Erythroblast (primary cell): Measurements from ENCODE around the gene SCAMP4.

ENCODE experiments used
- DNase-seq, 2 experiments: peaks; one replicate each; lab custom pipeline; 2025; lab: John Stamatoyannopoulos, UW
- GATA1 ChIP-seq: IDR thresholded peaks from 2 replicates; pipeline ENCODE4 v1.6.1; 2011; ENCODE audit warnings: low read depth, mild to moderate bottlenecking, control low read depth, low read length, moderate library complexity
- POLR2A ChIP-seq: IDR thresholded peaks from 2 replicates; pipeline ENCODE4 v1.6.1; 2011; ENCODE audit warnings: mild to moderate bottlenecking, low read length

The SCAMP4 gene

DNA sequence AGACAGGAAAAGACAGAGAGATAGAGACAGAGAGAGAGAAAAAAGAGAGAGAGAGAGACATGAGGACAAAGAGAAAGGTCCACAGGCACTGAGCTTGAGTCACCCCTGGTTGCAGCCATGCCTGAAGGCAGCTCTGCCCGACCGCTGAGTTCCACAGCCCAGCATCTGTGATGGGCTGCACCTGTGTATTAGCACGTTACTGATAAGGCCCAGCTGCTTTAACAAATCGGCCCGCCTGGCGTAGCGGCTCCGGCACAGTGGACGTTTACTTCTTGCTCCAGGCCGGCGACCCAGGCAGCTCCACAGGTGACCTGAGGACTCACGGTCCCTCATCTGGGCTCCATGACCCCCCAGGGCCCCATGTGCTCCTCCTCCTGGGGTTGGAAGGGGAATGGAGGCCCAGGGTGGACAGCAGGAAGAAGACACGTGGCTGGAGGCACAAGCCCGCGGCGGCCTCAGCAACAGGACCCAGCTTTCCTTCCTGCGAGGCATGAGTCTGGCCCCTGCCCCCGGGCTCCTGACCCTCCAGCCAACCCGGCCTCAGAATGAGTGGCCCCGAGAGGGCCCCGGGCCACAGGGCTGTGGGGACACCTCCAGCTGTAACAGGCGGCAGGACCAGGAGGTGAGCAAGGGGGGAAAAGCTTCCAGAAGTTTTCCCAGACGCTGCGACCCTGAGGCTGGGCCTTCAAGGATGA, 31.9 kb downstream of the SCAMP4 start:
- TF ChIP-seq GATA1: no peak
- no peak for TF ChIP-seq POLR2A
- DNase-seq: no peak

DNA sequence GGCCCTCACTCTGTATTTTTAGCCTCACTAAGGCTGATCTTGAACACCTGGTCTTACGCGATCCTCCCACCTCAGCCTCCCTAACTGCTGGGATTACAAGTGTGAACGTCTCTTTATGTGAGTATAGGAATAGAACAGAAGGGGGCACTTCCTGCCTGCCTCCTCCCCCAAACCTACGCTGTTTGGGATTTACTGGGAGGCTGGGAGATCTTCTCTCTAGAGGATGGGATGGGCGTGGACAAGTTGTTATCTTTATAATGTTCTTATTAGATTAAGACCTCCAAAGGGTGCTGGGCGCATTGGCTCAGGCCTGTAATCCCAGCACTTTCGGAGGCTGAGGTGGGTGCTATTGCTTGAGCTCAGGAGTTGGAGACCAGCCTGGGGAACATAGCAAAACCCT, 32.9 kb downstream of the SCAMP4 start:
- TF ChIP-seq GATA1: no peak
- TF ChIP-seq POLR2A: no peak

DNA sequence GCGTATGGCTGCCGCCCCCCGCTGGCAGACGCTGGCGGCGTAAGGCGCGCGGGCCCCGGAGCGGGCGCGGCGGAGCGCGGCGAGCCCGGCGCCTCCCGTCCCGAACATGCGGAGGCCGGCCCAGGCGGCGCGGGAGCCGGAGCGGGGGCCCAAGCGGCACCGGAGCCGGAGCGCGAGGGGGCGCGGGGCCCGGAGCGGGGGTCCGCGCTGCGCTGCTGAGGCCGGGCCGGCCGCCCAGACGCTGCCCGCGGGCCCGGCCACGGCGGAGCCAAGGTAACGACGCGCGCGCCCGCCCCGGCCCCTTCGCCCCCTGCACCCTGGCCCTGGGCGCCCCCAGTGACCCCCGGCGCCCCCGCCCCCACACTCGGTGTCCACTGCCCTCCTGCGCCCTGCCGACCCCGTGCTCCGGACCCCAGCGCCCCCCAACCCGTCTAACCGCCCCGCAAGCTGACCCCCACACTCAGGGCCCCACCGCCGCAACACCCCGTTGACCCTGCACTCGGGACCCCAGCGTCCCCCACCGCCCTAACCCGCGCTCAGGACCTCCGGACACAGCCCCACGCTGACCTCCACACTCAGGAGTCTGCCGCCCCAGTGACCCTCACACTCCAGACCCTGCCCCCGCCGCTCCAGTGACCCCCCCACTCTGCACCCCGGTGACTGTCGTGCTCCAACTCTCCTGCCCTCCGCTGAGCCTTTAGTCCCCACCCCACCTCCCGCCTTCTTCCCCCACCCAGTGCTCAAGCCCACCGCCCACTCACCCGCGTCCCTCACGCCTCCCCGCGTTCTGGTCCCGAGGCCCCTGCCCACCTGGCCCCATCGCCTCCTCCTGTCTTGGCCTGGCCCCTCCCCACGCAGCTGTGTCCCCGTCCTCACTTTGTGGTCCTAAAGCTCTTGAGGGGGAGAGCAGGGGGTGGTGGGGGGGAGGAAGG, 36.2 kb downstream of the SCAMP4 start, which contains the start of gene CSNK1G2:
Gene CSNK1G2 (plus strand): TSS at position 27 of the 932 bp plus-strand sequence. CDS start 28,601 bp downstream, outside the sequence.
- DNase-seq: peak in 1 of 2 experiments; percentile 68
- TF ChIP-seq POLR2A (no peak), GATA1 (no peak)

More for the DNA sequence above, 32.9 kb downstream of the SCAMP4 start:
- DNase-seq: no peak

DNA sequence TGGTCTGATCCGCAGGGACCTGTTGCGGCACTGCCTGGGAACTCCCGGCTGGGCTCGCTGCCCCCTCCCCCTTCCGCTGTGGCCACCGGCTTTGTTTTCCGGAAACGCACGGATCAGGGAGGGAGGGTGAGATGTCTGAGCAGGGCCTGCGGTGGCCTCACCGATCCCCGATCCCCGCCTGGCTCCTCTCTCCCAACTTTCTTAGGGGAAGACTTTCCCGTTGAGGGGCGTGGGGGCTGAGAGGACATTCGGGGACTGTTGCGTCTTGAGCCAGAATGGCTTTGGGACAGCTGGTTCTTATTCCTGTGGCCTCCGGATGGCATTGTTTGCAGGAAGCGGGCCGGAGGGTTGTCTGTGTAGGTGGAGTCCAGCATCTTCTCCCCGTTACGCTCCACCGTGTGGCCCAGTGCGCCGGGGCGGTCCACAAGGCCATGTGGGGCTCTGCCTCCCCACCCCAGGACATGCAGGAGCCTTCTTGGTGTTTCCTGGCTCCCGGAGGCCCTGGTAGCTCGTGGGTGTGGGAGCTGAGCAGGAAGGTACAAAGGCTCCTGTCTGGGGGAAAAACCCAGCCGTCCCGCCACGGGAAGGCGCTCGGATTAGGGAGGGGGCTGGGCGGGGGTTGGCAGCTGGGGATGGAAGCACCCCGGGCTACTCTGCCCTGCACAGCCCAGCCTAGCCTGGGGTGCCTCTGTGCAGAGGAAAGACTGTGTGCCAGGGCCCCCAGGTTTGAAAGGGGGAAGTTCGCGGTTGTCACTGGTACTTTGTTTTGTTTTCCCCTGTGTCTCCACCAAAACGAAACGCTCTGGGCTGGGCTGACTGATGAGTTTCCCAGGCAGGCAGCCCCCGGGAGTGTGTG, 37.1 kb downstream of the SCAMP4 start:
- TF ChIP-seq GATA1 (no peak), POLR2A (peak; percentile 30)
- peak; percentile 66 to 73 for DNase-seq

DNA sequence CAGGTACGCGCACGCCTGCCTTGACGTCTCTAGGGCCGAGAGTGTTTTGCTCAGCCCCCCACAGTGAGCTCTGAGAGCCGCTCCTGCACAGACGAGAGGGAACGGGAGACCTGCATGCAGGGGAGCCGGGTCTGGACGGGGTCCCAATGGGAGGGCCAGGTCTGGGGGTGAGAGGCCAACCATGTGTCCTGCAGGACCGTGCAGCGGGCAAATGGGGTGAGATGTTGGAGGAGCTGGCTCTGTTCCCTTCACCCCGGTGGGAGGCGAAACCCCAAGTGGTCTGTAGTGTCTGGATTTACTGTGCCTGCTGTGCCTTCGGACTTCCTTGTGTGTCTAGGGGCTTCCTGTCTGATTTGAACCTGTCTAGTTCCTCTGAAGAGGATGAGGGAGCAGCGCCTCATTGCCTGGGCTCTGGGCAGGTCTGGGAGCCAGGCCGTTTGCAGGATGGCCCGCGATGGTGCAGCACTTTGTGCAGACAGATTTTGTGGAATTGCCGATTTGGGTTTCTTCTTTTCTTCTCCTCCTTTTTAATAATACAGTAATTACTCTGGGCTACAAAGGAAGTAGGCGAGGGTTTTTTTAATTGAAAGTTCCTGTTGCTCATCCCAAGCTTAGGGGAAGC, 37.8 kb downstream of the SCAMP4 start:
- TF ChIP-seq POLR2A: no peak
- DNase-seq: no peak

DNA sequence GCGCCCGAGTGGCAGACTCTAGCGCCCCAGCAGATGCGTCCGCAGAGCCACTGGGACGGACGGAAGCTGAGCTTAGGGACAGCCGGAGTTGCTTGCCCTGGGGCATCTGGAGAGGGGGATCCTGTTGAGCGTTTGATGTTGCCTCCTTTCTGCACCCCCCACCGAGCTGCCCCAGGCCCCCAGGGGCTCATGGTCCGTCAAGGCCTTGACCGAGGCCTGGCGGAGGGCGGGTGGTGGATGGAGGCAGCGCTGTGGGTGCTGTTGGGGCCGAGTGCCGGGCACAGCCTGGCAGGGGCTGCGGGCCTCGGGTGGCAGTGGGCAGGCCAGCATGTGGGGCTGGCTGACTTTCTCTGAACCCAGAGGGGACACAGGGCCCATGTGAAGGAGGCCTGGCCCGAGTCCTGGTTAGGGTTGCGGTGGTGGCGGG, 38.5 kb downstream of the SCAMP4 start:
- DNase-seq: no peak
- TF ChIP-seq GATA1 (no peak), POLR2A (no peak)

DNA sequence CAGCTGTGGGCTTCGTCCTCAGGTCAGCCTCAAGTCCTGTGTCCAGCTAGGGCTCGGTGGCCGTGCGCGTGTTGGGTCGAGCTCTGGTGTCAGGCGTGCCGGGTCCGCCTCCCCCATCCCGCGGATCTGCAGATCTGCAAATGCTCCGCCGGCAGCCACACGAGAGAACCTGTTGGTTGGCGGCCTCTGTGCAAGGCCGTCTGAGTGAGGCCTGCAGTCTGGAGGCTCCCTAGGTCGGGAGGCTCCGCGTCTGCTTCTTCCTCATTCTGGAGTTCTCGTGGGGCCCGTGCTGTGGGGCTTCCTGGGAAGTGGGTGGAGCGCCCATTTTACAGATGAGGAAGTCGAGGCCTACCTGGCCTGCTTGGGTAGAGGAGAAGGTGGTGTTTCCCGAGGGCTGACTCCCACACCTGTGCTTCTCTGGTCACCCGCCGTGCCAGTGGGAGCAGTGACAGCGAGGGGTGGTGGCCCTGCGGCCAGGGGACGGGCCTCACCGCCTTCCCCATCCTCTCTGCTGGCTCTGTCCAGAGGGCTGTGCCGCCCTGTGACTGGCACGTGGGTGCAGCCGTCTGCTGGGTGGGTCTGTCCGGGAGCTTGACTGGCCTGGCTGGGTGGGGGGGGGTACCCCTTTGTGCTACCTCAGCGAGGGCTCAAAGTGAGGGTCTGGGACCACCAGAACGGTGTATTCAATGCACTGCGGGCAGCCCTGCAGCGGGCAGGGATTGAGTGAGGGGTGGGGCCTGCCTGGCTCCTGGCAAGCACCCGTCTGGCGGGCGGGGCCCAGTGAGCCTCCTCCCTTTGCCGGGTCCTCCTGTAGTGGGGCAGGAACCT, 39.1 kb downstream of the SCAMP4 start:
- no peak for DNase-seq
- TF ChIP-seq POLR2A: no peak
- TF ChIP-seq GATA1: no peak

DNA sequence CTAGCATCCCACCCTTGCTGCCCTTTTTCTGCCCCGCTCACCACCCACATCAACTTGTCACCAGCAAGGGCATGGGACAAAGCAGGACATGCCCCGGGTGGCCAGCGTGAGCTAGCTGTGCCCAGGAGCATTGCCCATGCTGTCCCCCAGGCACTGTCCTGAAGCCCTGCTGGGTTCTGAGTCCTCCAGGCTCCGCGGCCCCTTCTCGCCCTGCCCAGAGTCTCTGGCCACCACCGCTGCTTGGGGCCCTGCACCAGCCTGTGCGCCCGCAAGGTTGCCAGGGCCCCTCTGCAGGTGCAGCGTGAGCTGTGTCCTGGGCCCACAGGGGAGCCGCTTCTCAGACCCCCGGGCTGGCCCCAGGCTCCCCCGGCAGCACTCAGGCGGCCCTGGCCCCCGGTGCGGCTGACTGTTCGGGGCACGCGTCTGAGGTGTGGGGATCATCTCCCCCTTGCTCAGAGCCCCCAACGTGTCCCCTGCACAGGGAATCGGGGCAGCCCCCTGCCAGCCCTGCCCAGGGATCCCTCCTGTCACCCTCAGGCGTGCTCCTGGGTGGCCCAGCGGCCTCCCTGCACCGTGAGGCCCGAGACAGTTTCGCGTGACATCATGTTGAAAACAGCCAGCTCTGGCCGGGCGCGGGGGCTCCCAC, 39.8 kb downstream of the SCAMP4 start:
- no peak for DNase-seq
- TF ChIP-seq GATA1: no peak
- no peak for TF ChIP-seq POLR2A

DNA sequence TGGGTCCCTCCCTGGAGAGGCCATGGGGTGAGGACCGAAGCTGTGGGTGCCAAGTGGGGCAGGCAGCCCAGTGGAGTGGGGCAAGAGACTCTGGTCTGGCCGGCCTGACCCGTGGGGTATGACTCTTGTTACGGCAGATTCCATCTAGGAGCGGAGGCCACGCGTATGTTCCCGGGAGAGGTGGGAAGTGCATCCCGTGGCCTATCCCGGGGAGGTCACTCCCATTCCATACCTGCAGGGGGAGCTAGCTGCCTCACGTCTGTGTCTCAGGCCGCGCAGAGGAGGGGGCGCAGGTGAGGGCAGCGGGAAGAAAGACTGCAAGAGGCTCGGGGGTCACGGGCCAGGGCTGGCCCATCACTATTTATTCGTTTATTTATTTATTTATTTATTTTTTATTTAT, 40.7 kb downstream of the SCAMP4 start:
- TF ChIP-seq POLR2A (no peak), GATA1 (no peak)
- DNase-seq: peak in 1 of 2 experiments; percentile 64

DNA sequence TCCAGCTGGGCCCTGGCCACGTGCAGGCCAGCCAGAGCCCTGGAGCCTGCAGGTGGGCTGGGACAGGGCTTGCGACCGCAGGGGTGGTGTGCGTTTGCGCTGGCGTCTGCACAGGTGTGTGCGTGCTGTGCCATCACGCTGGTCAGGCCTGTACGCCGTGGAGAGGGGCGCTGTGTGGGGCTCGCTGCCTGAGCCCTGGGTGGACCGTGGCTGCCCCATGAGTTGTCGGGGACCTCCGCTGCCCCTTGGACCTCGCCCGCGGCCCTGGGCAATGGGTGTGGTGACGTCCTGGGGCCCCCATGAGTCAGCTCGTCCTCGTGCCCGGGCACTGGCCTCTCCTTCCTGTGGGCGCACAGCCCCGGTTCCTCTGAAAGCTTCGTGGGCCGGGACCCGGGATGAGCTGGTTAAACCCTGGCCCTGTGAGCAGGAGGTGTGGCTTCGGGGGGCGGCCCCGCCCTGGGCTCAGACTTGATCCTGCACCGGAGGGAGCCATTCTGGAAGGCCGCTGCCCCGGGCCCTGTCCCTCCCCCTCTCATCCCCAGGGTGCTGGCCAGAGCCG, 42.5 kb downstream of the SCAMP4 start:
- TF ChIP-seq POLR2A (no peak), GATA1 (no peak)
- DNase-seq: no peak

DNA sequence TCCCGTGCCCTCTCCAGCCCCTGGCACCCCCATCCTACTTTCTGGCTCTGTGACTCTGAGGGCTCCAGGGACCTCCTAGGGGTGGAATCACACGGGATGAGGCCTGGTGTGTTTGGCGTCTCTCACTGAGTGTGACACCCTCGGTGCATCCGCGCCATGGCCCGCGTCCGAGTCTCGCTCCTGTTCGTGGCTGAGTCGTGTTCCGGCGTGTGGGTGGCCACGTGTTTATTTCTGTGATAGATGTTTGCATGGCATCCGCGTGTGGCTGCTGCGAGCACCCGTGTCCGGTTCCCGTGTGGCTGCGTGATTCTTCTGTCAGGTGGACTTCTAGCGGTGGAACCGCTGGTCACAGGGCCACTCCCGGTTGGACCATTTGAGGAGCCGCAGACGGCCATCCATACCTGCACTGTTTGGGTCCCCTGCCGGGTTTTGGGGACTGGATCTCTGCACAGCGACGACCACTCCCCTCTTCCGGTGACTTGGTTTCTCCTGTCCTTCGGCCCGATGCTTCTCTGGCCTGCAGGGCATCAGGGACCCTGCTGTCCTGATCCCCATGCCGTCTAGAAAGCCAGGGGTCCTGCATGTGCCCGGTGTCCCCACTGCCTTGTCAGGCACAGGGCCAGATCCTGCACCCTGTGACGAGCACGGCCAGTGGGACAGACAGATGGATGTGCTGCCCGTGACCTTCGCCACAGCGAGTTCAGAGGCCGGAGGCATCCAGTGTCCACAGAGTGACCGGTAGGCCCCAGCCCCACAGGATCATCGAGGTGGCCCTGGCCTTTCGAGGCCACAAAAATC, 44.3 kb downstream of the SCAMP4 start:
- no peak for DNase-seq
- TF ChIP-seq GATA1 (no peak), POLR2A (no peak)
